OCI-LY7 (cell line): Measurements from ENCODE around the gene IQCE. TPM values are rescaled to one million over a fixed set of nuclear protein-coding genes. Genes with fewer than 3 reads are reported as not detected.

Experiments
- BruUV-seq: library from RNA; stranded (reverse); fragments of 400-500 nt; replicated peaks from 2 replicates; lab custom pipeline; 2021; lab: Mats Ljungman, UMichigan
- CTCF ChIA-PET: fragments of 300-600 bp; sonication (Branson Sonifier 250); formaldehyde crosslinking; loops from one replicate; lab custom pipeline; 2022; ENCODE audit warnings: antibody characterized with exemption; ENCODE audit not compliant: unreplicated experiment; lab: Charles Lee
- POLR2A ChIA-PET: fragments of 300-600 bp; sonication (Branson Sonifier 250); formaldehyde crosslinking; loops from one replicate; lab custom pipeline; 2022; ENCODE audit warnings: antibody characterized with exemption; lab: Charles Lee
- DNase-seq: peaks from one replicate; pipeline ENCODE4 v3.0.0-alpha.2; 2015; ENCODE audit warnings: low spot score
- H2AFZ ChIP-seq: fragments of 200-600 bp; sonication (generic), shearing (Covaris generic); 2 replicates; pipeline ENCODE4 v1.6.1; 2014; ENCODE audit warnings: mild to moderate bottlenecking, antibody characterized with exemption, low read length, moderate library complexity
- H3K27ac ChIP-seq: fragments of 200-600 bp; sonication (generic); 2 replicates; pipeline ENCODE4 v1.5.1; 2014; ENCODE audit warnings: mixed run types, low read depth, mild to moderate bottlenecking, moderate library complexity, low read length, inconsistent platforms; ENCODE audit not compliant: poor library complexity, severe bottlenecking
- H3K36me3 ChIP-seq: fragments of 200-600 bp; sonication (generic); 2 replicates; pipeline ENCODE4 v1.6.1; 2014; ENCODE audit warnings: mild to moderate bottlenecking, antibody characterized with exemption, low read length, moderate library complexity, mixed read lengths; ENCODE audit not compliant: insufficient read depth
- H3K4me1 ChIP-seq: fragments of 200-600 bp; sonication (generic); 2 replicates; pipeline ENCODE4 v1.5.1; 2014; ENCODE audit warnings: mild to moderate bottlenecking, low read length; ENCODE audit not compliant: insufficient read depth, poor library complexity, severe bottlenecking
- H3K4me2 ChIP-seq: fragments of 200-600 bp; sonication (generic); 2 replicates; pipeline ENCODE4 v1.6.1; 2014; ENCODE audit warnings: mild to moderate bottlenecking, low read length
- H3K4me3 ChIP-seq: fragments of 200-600 bp; sonication (generic); 2 replicates; pipeline ENCODE4 v1.5.1; 2014; ENCODE audit warnings: mild to moderate bottlenecking, low read depth, low read length; ENCODE audit not compliant: poor library complexity, severe bottlenecking
- H3K79me2 ChIP-seq: fragments of 200-600 bp; sonication (generic); 2 replicates; pipeline ENCODE4 v1.6.1; 2016; ENCODE audit warnings: low read depth, mild to moderate bottlenecking, low read length, moderate library complexity, mixed read lengths; ENCODE audit not compliant: insufficient read depth
- H3K9me2 ChIP-seq: fragments of 200-600 bp; sonication (generic); 2 replicates; pipeline ENCODE4 v1.6.1; 2016; ENCODE audit warnings: mild to moderate bottlenecking, low read length, mixed read lengths; ENCODE audit not compliant: insufficient read depth
- H3K9me3 ChIP-seq: fragments of 200-600 bp; sonication (generic); 2 replicates; pipeline ENCODE4 v1.6.1; 2014; ENCODE audit warnings: mild to moderate bottlenecking, mixed run types, low read length, mixed read lengths
- H4K20me1 ChIP-seq: fragments of 200-600 bp; sonication (generic); 2 replicates; pipeline ENCODE4 v1.6.1; 2014; ENCODE audit warnings: mild to moderate bottlenecking, antibody characterized with exemption, low read length, moderate library complexity, mixed read lengths; ENCODE audit not compliant: insufficient read depth
- EZH2phosphoT487 ChIP-seq: fragments of 200-600 bp; sonication (generic); IDR thresholded peaks from 2 replicates; pipeline ENCODE4 v1.6.1; 2018; ENCODE audit warnings: low read depth, borderline replicate concordance, mild to moderate bottlenecking, mixed run types, antibody characterized with exemption, low read length, moderate library complexity, mixed read lengths
- intact Hi-C: fragments of 100-400 bp; cut with micrococcal nuclease; formaldehyde crosslinking; loops from one replicate; pipeline ENCODE4 v1.10.0; 2022; ENCODE audit not compliant: unreplicated experiment
- total RNA-seq, 2 experiments: library from RNA; depleted of rRNA in 1 of 2; stranded (reverse); fragments of >200 nt in 1 of 2; shearing (Covaris generic) in 1 of 2; gene quantifications; 2 replicates each; pipeline ENCODE4 v1.2.3, GENCODE V29; 2014 to 2022
- TF ChIP-seq, protein P1 (sequence below): fragments of 200-600 bp; sonication (generic); conservative IDR thresholded peaks from 2 replicates; pipeline ENCODE4 v1.5.1; 2014; ENCODE audit warnings: mild to moderate bottlenecking, antibody characterized with exemption, low read length, moderate library complexity, mixed read lengths

IQCE gene
- total RNA-seq, 2 experiments from 2014 or later = 6.2 to 6.6 TPM

GRCh38 chr7:2546776-2547586 is 11.8 kb upstream of the IQCE start:
- Histone ChIP-seq H3K36me3 (peaks cover 78% of the 10 kb centered on the region), H3K27ac (no peak overlapping the region), H3K9me2 (no peaks in the 10 kb centered on the region), H4K20me1 (no peaks in the 10 kb centered on the region), H2AFZ (no peak overlapping the region), H3K9me3 (no peaks in the 10 kb centered on the region), H3K4me1 (peaks cover 4% of the 10 kb centered on the region), H3K4me2 (no peak overlapping the region), H3K4me3 (no peak overlapping the region), H3K79me2 (peaks cover 5% of the 10 kb centered on the region; the same call in 1 of the 2 replicates)
- no TSS peak for BruUV-seq
- no peak for TF ChIP-seq EZH2phosphoT487
- TF ChIP-seq, protein P1, sequence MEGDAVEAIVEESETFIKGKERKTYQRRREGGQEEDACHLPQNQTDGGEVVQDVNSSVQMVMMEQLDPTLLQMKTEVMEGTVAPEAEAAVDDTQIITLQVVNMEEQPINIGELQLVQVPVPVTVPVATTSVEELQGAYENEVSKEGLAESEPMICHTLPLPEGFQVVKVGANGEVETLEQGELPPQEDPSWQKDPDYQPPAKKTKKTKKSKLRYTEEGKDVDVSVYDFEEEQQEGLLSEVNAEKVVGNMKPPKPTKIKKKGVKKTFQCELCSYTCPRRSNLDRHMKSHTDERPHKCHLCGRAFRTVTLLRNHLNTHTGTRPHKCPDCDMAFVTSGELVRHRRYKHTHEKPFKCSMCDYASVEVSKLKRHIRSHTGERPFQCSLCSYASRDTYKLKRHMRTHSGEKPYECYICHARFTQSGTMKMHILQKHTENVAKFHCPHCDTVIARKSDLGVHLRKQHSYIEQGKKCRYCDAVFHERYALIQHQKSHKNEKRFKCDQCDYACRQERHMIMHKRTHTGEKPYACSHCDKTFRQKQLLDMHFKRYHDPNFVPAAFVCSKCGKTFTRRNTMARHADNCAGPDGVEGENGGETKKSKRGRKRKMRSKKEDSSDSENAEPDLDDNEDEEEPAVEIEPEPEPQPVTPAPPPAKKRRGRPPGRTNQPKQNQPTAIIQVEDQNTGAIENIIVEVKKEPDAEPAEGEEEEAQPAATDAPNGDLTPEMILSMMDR = no peak
- intact Hi-C loops = no loop called here
- CTCF ChIA-PET = no interaction called here
- POLR2A ChIA-PET = no interaction called here
- DNase-seq = no peak

DNA sequence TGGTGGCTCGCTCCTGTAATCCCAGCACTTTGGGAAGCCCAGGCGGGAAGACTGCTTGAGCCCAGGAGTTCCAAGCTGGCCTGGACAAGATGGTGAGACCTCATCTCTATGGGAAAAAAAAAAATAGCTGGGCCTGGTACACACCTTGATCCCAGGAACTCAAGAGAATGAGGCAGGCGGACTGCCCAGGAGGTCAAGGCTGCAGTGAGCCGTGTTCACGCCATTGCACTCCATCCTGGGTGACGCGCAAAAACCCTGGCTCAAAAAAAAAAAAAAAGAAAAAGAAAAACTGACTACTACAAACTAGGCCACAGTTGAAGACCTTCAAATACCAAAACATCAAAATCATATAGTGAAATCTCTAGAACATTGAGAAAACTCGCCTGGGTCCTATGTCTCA is 7.4 kb upstream of the IQCE start:
- Histone ChIP-seq H3K27ac (no peak overlapping the region), H3K9me2 (no peaks in the 10 kb centered on the region), H4K20me1 (no peaks in the 10 kb centered on the region), H3K9me3 (no peaks in the 10 kb centered on the region), H3K4me3 (no peak overlapping the region), H3K79me2 (peaks cover 24% of the 10 kb centered on the region; the same call in 1 of the 2 replicates), H3K4me2 (no peak overlapping the region), H2AFZ (no peak overlapping the region), H3K36me3 (peaks cover 60% of the 10 kb centered on the region), H3K4me1 (peaks cover 24% of the 10 kb centered on the region)
- no peak for TF ChIP-seq EZH2phosphoT487
- TF ChIP-seq, protein P1 = no peak
- DNase-seq = no peak
- no TSS peak for BruUV-seq
- intact Hi-C loops = no loop called here
- POLR2A ChIA-PET = interaction anchor here (0.6 to 0.7 kb wide), 3 partner anchors 50 to 95 kb away, joined by 3 to 6 read pairs (median 4); no protein-coding TSS in a partner anchor
- CTCF ChIA-PET = no interaction called here

DNA sequence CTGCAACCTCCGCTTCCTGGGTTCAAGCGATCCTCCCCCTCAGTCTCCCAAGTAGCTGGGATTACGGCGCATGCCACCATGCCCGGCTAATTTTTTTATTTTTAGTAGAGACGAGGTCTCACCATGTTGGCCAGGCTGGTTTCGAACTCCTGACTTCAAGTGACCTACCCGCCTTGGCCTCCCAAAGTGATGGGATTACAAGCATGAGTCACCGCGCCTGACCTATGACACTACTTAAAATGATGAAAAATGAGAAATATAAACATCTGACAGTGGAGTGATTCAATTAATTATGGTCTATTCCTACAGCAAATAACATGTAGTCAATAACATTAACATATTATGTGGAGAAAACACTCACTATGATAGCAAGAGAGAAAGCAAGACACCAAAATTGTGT is 5.7 kb upstream of the IQCE start:
- TF ChIP-seq, protein P1 = no peak
- TF ChIP-seq EZH2phosphoT487 = no peak
- CTCF ChIA-PET = no interaction called here
- intact Hi-C loops = no loop called here
- BruUV-seq = no TSS peak
- POLR2A ChIA-PET = interaction anchor here (1.1 to 1.2 kb wide), 2 partner anchors 14 to 42 kb away, joined by 3 read pairs; no protein-coding TSS in a partner anchor
- Histone ChIP-seq H3K9me3 (no peaks in the 10 kb centered on the region), H3K9me2 (no peaks in the 10 kb centered on the region), H3K4me3 (no peak overlapping the region), H3K27ac (no peak overlapping the region), H4K20me1 (no peaks in the 10 kb centered on the region), H3K4me2 (peak overlapping the region; percentile 87), H3K36me3 (peaks cover 46% of the 10 kb centered on the region), H3K4me1 (peaks cover 31% of the 10 kb centered on the region), H3K79me2 (peaks cover 24% of the 10 kb centered on the region; the same call in 1 of the 2 replicates), H2AFZ (no peak overlapping the region)
- no peak for DNase-seq
